ENCODE measurements around the gene PIAS4. TPM values are rescaled to one million over a fixed set of nuclear protein-coding genes. Genes with fewer than 3 reads are reported as not detected.

The PIAS4 gene
- total and polyA plus RNA-seq, 2 experiments from 2014 or later = 6.9 to 16.8 TPM

- DNase-seq = no peak
- no peak overlapping the region for H3K4me3 ChIP-seq
- TF ChIP-seq EZH2phosphoT487 (IDR thresholded peaks at IDR 0.05; ENCODE audit: insufficient read depth, low read depth) (no peak), EZH2 (IDR thresholded peaks at IDR 0.05; ENCODE audit: insufficient read depth, poor library complexity, severe bottlenecking) (no peak)
- in situ Hi-C loops (cut with MboI) = no loop called here
- no peak overlapping the region for H3K4me2 ChIP-seq (ENCODE audit: unreplicated experiment)
- H3F3A ChIP-seq (ENCODE audit: insufficient read depth) = no peaks in the 10 kb centered on the region
- no peak overlapping the region for H3K9ac ChIP-seq
- H2AFZ ChIP-seq = no peak overlapping the region
- H3K79me2 ChIP-seq (ENCODE audit: insufficient read depth) = peaks cover 78% of the 10 kb centered on the region
- no peaks in the 10 kb centered on the region; the same call in 1 of the 2 replicates for H3K36me3 ChIP-seq (ENCODE audit: low read depth)
- H4K20me1 ChIP-seq (ENCODE audit: insufficient read depth) = no peaks in the 10 kb centered on the region
- no peaks in the 10 kb centered on the region for H3K27me3 ChIP-seq (replicated peaks; ENCODE audit: insufficient read depth)
- H3K4me1 ChIP-seq (ENCODE audit: insufficient read depth) = peaks cover 14% of the 10 kb centered on the region
- no peak overlapping the region for H3K27ac ChIP-seq
- H3K9me2 ChIP-seq (ENCODE audit: insufficient read depth) = no peaks in the 10 kb centered on the region
- no peaks in the 10 kb centered on the region for H3K9me3 ChIP-seq (ENCODE audit: low read depth)
- WGBS, 2 experiments (ENCODE audit: low coverage in 1 of 2, low lambda C conversion rate in 2 of 2, missing lambda C conversion rate in 2 of 2) = 87 to 89% methylated on average over 21 to 24 of the region's 27 CpGs
Observed at GRCh38 chr19:4012092-4012974, 4.8 kb downstream of the PIAS4 start.

- Histone ChIP-seq H3K27ac (no peak overlapping the region), H3K9me3 (ENCODE audit: low read depth) (no peaks in the 10 kb centered on the region), H3K4me2 (ENCODE audit: unreplicated experiment) (no peak overlapping the region), H3K79me2 (ENCODE audit: insufficient read depth) (peaks cover 75% of the 10 kb centered on the region), H3K9me2 (ENCODE audit: insufficient read depth) (no peaks in the 10 kb centered on the region), H3K27me3 (replicated peaks; ENCODE audit: insufficient read depth) (no peaks in the 10 kb centered on the region), H3K9ac (no peak overlapping the region), H3K4me3 (no peak overlapping the region), H3K4me1 (ENCODE audit: insufficient read depth) (peaks cover 14% of the 10 kb centered on the region), H4K20me1 (ENCODE audit: insufficient read depth) (no peaks in the 10 kb centered on the region), H3F3A (ENCODE audit: insufficient read depth) (no peaks in the 10 kb centered on the region), H2AFZ (no peak overlapping the region), H3K36me3 (ENCODE audit: low read depth) (no peaks in the 10 kb centered on the region; the same call in 1 of the 2 replicates)
- TF ChIP-seq EZH2 (IDR thresholded peaks at IDR 0.05; ENCODE audit: insufficient read depth, poor library complexity, severe bottlenecking) (no peak), EZH2phosphoT487 (IDR thresholded peaks at IDR 0.05; ENCODE audit: insufficient read depth, low read depth) (no peak)
- in situ Hi-C loops (cut with MboI) = no loop called here
- DNase-seq = no peak
- WGBS, 2 experiments (ENCODE audit: low coverage in 1 of 2, low lambda C conversion rate in 2 of 2, missing lambda C conversion rate in 2 of 2) = 95 to 96% methylated on average over 32 of the region's 33 CpGs
Observed at GRCh38 chr19:4012975-4013634, 5.6 kb downstream of the PIAS4 start.

- Histone ChIP-seq H2AFZ (no peak overlapping the region), H3F3A (ENCODE audit: insufficient read depth) (no peaks in the 10 kb centered on the region), H3K36me3 (ENCODE audit: low read depth) (no peaks in the 10 kb centered on the region; the same call in 1 of the 2 replicates), H3K9me2 (ENCODE audit: insufficient read depth) (no peaks in the 10 kb centered on the region), H3K4me3 (no peak overlapping the region), H4K20me1 (ENCODE audit: insufficient read depth) (no peaks in the 10 kb centered on the region), H3K27ac (no peak overlapping the region), H3K79me2 (ENCODE audit: insufficient read depth) (peaks cover 72% of the 10 kb centered on the region), H3K9me3 (ENCODE audit: low read depth) (no peaks in the 10 kb centered on the region), H3K4me2 (ENCODE audit: unreplicated experiment) (no peak overlapping the region), H3K4me1 (ENCODE audit: insufficient read depth) (peaks cover 8% of the 10 kb centered on the region; the same call in 1 of the 2 replicates), H3K9ac (no peak overlapping the region), H3K27me3 (replicated peaks; ENCODE audit: insufficient read depth) (no peaks in the 10 kb centered on the region)
- TF ChIP-seq EZH2phosphoT487 (IDR thresholded peaks at IDR 0.05; ENCODE audit: insufficient read depth, low read depth) = no peak
- TF ChIP-seq EZH2 (IDR thresholded peaks at IDR 0.05; ENCODE audit: insufficient read depth, poor library complexity, severe bottlenecking) = no peak
- 84 to 88% methylated on average over 18 to 19 of the region's 20 CpGs for WGBS, 2 experiments (ENCODE audit: low coverage in 1 of 2, low lambda C conversion rate in 2 of 2, missing lambda C conversion rate in 2 of 2)
- no peak for DNase-seq
- in situ Hi-C loops (cut with MboI) = no loop called here
Observed at GRCh38 chr19:4013886-4014540, 6.5 kb downstream of the PIAS4 start.
